ENCODE results near the gene CACNA1H.
"Not testable (repeated sequence)": the region's sequence is repeated elsewhere in the genome, so short reads cannot be mapped to it uniquely, and the experiment has no call there.

CACNA1H gene

DNA sequence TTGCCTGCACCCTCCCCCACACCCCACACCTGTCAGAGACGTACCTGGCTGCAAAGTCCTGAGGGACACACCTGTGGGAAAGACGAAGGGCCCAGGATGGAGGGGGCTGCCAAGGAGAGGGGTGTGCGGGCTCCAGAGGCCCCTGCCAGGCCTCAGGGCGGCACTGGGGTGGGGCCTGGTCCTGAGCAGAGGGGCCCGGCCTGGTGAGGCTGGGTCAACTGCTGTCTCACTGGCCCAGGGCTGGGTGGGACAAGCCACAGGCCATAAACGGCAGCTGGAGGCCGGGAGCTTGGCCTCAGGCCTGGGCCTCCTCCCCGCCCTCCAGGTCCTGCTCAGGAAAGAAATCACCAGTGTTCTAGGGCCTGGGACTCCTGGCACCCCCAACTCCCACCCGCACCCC lies 71.7 kb downstream of the CACNA1H start:
- ChIA-PET POLR2A (ENCODE audit: low non-redundant PET) (no interaction called here), CTCF (no interaction called here)
- TF ChIP-seq, protein P1, sequence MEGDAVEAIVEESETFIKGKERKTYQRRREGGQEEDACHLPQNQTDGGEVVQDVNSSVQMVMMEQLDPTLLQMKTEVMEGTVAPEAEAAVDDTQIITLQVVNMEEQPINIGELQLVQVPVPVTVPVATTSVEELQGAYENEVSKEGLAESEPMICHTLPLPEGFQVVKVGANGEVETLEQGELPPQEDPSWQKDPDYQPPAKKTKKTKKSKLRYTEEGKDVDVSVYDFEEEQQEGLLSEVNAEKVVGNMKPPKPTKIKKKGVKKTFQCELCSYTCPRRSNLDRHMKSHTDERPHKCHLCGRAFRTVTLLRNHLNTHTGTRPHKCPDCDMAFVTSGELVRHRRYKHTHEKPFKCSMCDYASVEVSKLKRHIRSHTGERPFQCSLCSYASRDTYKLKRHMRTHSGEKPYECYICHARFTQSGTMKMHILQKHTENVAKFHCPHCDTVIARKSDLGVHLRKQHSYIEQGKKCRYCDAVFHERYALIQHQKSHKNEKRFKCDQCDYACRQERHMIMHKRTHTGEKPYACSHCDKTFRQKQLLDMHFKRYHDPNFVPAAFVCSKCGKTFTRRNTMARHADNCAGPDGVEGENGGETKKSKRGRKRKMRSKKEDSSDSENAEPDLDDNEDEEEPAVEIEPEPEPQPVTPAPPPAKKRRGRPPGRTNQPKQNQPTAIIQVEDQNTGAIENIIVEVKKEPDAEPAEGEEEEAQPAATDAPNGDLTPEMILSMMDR (conservative IDR thresholded peaks at IDR 0.05; ENCODE audit: low read depth) = no peak

DNA sequence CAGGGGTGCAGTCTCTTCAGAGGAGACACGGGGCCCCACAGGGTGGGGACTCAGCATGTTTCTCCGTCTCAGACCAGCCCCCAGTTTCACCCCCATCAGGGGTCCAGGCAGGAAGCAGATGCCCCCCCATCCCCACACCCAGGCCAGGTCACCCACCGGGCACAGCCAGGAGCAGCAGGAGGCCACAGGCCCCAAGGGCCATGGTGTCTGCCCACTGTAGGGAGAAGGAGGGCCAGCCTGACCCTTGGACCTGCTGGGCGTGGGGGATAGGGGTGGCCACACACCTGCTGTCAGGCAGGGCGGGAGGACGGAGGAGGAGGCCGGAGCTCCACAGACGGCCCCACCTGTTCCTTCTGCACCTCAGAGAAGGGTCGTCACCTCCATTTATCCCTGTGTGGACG lies 72.1 kb downstream of the CACNA1H start, which contains the start of gene TPSG1:
Gene TPSG1 (minus strand): TSS at position 218 of the 401 bp plus-strand sequence. CDS start 16 bp downstream, at position 202.
- H3K27ac ChIP-seq = no peak within 1 kb of the TSS
- CTCF ChIA-PET = no interaction called here
- TF ChIP-seq, protein P1 (conservative IDR thresholded peaks at IDR 0.05; ENCODE audit: low read depth) = no peak
- POLR2A ChIA-PET (ENCODE audit: low non-redundant PET) = no interaction called here
- no peak for DNase-seq (ENCODE audit: low spot score)

More for the DNA sequence above, 71.7 kb downstream of the CACNA1H start:
- DNase-seq (ENCODE audit: low spot score) = no peak
- no peak overlapping the region for H3K27ac ChIP-seq

DNA sequence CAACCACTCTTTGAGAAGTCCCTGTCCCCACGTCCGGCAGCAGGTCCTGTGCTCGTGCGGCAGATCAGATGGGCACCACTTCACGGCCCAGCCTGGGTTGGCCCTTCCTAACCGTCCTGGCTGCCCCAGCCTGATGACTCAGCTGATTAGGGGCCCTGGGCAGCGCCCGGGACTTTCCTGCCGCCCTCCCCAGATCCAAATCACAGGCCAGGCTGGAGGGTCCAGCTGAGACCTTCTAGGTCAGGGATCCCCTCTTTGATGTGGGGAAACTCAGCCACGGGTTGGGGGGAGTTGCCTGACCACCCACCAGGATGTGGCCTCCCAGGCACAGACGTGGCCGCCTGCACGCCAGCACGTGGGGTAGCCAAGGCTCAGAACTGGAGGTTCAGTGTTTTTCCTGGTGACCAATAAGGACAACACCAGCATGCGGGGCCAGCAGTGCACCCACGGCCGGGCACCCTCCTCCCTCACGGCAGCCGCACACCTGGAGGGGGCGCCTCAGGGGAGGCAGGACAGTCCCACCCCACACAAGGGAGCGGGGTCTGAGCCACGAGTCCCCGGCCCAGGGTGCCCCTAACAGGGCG lies 72.9 kb downstream of the CACNA1H start:
- POLR2A ChIA-PET (ENCODE audit: low non-redundant PET) = interaction anchor here (0.6 kb wide), 1 partner anchor 285 kb away, joined by 3 read pairs; no protein-coding TSS in a partner anchor
- H3K27ac ChIP-seq; DNase-seq (ENCODE audit: low spot score); CTCF ChIA-PET: not testable (repeated sequence)

DNA sequence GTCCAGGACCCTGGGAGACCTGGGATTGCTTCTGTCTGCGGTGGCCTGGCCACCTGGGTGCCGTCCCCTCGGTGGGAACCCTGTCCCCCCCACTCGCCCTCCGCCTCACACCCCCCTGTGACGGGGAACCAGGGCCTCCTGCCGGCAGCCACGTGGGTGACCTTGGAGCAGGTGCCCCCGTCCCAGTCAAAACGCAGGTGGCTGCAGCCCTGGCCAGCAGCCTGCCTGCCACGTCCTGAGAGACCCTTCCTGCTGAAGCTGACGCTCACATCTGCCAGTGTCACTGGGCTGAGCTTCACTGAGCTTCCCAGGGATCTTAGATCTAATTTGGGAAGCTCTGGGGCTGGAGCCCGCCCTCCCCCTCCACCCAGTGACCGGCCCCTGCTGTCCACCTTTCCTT lies 73.8 kb downstream of the CACNA1H start:
- POLR2A ChIA-PET (ENCODE audit: low non-redundant PET); CTCF ChIA-PET; H3K27ac ChIP-seq; DNase-seq (ENCODE audit: low spot score): not testable (repeated sequence)

DNA sequence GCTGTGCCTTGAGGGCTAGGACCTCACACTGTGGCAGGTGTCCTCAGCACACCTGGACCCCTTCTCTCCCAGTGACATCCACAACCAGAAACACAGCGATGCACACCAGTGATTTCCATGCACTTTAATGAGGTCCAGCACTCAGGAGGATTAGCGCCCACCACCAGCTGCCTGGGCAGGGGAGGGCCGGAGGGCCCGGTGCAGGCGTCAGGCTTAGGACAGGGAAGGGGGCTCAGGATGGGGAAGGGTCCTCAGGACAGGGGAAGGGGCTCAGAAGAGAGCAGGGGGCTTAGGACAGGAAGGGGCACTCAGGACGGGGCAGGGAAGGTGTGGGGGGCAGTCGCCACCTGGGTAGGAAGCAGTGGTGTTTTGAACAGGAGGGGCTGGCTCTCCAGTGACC lies 75.3 kb downstream of the CACNA1H start:
- DNase-seq (ENCODE audit: low spot score); CTCF ChIA-PET; H3K27ac ChIP-seq; POLR2A ChIA-PET (ENCODE audit: low non-redundant PET): not testable (repeated sequence)

DNA sequence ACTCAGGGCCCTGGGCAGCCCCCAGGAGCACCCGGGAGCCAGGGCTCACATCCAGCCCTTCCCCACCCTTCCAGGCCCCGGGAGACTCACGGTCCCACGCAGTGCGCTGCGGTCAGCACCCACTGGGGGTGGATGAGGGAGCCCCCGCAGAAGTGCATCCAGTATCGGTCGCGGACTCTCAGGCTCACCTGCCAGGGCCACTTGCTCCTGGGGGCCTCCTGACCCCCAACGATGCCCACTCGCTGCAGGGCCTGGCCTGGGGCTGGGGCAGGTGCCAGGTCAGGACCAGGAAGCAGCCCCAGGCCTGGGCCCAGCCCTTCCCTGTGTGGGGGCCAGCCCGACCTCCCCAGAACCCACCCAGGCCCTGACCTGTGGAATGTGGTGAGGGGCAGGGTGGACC lies 76.6 kb downstream of the CACNA1H start:
- CTCF ChIA-PET; H3K27ac ChIP-seq; POLR2A ChIA-PET (ENCODE audit: low non-redundant PET); DNase-seq (ENCODE audit: low spot score): not testable (repeated sequence)

DNA sequence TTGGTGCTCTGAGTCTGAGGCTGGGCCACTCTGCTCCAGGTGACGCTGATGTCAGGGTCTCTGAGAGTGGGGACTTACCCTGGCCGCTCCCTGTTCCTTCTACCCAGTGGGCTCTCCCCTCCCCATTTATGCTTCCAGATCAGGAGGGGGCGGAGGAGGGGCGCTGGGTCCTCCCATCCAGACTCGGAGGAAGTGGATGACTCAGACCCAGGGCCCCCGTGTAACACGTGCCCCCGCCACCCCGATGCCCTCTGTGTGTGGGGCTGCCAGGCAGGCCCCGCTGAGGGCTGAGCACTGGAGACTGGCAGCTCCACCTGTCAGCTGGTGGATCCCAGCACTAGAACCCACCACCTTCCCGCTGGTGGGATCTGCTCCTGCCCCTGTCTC lies 77.2 kb downstream of the CACNA1H start, which contains the start of gene TPSB2:
Gene TPSB2 (minus strand): TSS at position 101 of the 387 bp plus-strand sequence. CDS start 233 bp downstream, outside the sequence.
- H3K27ac ChIP-seq; POLR2A ChIA-PET (ENCODE audit: low non-redundant PET); DNase-seq (ENCODE audit: low spot score); CTCF ChIA-PET: not testable (repeated sequence)

DNA sequence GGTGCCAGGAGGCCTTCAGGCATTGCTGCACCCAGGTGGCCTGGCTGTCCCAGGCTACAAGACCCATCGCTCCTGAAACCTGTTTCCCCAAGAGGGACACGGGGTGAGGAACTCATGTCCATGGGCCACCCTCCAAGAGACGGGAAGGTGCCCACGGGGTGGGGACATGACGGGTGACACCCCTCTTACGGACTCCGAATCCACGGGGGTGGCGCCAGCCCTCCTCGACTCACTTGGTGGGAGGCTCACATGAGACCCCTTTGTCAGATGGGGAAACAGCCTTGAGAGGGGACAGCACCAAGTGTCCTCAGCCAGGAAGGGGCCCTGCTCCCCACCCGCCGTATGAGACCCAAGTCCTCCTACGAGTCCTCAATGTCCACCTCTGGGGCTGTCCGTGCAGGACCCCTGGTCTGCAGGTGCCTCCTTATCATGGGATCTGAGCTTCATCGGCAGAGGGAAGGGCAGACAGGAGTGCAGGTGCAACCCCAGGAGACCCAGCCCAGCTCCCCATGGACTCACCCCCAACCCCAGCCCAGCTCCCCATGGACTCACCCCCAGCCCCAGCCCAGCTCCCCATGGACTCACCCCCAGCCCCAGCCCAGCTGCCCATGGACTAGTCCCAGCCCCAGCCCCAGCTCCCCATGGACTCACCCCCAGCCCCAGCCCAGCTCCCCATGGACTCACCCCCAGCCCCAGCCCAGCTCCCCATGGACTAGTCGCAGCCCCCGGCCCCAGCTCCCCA lies 77.7 kb downstream of the CACNA1H start:
- POLR2A ChIA-PET (ENCODE audit: low non-redundant PET); DNase-seq (ENCODE audit: low spot score); H3K27ac ChIP-seq; CTCF ChIA-PET: not testable (repeated sequence)

DNA sequence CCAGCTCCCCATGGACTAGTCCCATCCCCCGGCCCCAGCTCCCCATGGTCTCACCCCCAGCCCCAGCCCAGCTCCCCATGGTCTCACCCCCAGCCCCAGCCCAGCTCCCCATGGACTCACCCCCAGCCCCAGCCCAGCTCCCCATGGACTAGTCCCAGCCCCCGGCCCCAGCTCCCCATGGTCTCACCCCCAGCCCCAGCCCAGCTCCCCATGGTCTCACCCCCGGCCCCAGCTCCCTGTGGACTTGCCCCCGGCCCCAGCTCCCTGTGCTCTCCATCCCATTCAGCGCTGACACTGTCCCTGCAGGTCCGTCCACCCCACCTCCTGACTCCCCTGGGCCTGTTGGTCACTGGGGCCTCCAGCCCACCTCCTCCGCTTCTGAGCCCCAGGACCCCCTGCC lies 78.4 kb downstream of the CACNA1H start:
- CTCF ChIA-PET; POLR2A ChIA-PET (ENCODE audit: low non-redundant PET); H3K27ac ChIP-seq; DNase-seq (ENCODE audit: low spot score): not testable (repeated sequence)

DNA sequence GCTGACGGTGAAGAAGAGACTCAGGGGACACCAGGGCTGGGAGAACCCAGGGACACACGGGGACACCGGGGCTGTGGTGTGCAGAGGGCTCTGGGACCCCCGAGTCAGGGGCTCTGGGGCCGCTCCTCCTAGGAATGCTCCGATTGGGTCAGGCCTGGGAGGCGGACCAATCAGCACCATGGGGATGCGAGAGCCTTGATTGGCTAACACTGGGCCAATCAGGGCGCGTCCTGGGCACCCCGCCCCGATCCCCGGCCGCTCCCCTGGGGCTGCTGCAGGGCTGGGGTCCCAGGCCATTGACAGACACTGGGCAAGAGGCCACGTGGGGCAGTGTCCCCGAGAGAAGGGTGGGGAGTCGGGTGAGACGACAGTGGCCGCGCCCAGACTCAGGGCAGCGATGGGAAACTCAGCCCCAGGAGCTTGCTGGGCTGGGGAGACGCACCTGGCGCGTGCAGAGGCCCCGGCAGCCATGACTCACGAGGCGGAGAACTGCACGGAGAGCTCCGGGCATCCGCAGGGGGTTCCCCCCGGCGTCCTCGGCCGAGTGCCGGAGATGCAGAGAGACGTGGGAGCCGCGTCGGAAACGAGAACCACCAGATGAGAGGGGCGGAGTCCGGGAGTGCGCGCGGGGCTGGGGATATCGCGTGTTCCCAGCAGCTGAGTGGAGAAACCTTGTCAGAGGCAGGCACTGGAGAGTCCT lies 79.3 kb downstream of the CACNA1H start:
- DNase-seq (ENCODE audit: low spot score); CTCF ChIA-PET; H3K27ac ChIP-seq; POLR2A ChIA-PET (ENCODE audit: low non-redundant PET): not testable (repeated sequence)

DNA sequence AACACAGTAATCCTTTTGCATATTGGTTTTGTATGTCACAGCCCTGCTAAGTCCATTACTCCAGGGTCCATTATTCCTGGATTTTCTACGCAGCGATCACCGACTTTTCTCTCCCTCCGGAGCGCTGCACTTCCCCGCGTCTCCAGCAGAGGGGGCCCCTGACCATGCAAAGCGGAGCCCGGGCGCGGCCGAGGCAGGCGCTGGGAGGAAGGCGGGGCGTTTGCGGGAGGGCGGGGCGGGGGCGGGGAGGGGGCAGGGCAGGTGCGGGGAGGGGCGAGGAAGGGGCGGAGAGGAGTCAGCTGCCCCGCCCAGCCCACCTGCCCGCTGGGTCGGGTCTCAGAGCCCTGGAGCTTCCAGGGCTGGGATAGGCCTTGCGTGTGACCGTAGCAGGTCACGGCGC lies 83.8 kb downstream of the CACNA1H start:
- DNase-seq (ENCODE audit: low spot score); CTCF ChIA-PET; POLR2A ChIA-PET (ENCODE audit: low non-redundant PET); H3K27ac ChIP-seq: not testable (repeated sequence)
